Kidney capillary endothelial cell (primary cell): ENCODE measurements around the gene NDUFAB1.
"Not testable (repeated sequence)": the region's sequence is repeated elsewhere in the genome, so short reads cannot be mapped to it uniquely, and the experiment has no call there.

ENCODE experiments used
- DNase-seq: peaks from one replicate; pipeline ENCODE4 v3.0.0-alpha.2; 2018; ENCODE audit warnings: low spot score

NDUFAB1 gene

GRCh38 chr16:23584186-23585076 lies 11.7 kb downstream of the NDUFAB1 start:
- no peak for DNase-seq

GRCh38 chr16:23583271-23583670 lies 12.8 kb downstream of the NDUFAB1 start:
- DNase-seq: not testable (repeated sequence)

GRCh38 chr16:23581764-23582163 lies 14.4 kb downstream of the NDUFAB1 start:
- no peak for DNase-seq

GRCh38 chr16:23580391-23580790 lies 15.7 kb downstream of the NDUFAB1 start:
- no peak for DNase-seq

- no peak for DNase-seq
Measured at GRCh38 chr16:23579371-23579770, 16.7 kb downstream of the NDUFAB1 start.

- peak; percentile 56 for DNase-seq
Measured at GRCh38 chr16:23578101-23578830, 17.9 kb downstream of the NDUFAB1 start.

GRCh38 chr16:23577493-23577892 lies 18.6 kb downstream of the NDUFAB1 start:
- no peak for DNase-seq

- no peak for DNase-seq
Measured at GRCh38 chr16:23575834-23576233, 20.3 kb downstream of the NDUFAB1 start.

- DNase-seq: no peak
Measured at GRCh38 chr16:23573817-23574216, 22.3 kb downstream of the NDUFAB1 start.

GRCh38 chr16:23572394-23572793 lies 23.7 kb downstream of the NDUFAB1 start:
- DNase-seq: no peak

- no peak for DNase-seq
Measured at GRCh38 chr16:23571895-23572294, 24.2 kb downstream of the NDUFAB1 start.

GRCh38 chr16:23570992-23571632 lies 25.0 kb downstream of the NDUFAB1 start:
- no peak for DNase-seq

- no peak for DNase-seq
Measured at GRCh38 chr16:23567602-23568001, 28.5 kb downstream of the NDUFAB1 start.

- no peak for DNase-seq
Measured at GRCh38 chr16:23566724-23567123, 29.4 kb downstream of the NDUFAB1 start.

GRCh38 chr16:23564575-23565363 lies 31.3 kb downstream of the NDUFAB1 start:
- peak; percentile 51 for DNase-seq

GRCh38 chr16:23563186-23563585 lies 32.9 kb downstream of the NDUFAB1 start:
- DNase-seq: no peak

GRCh38 chr16:23562505-23562904 lies 33.6 kb downstream of the NDUFAB1 start:
- no peak for DNase-seq

GRCh38 chr16:23561586-23561985 lies 34.5 kb downstream of the NDUFAB1 start:
- no peak for DNase-seq

GRCh38 chr16:23557779-23558702 lies 38.1 kb downstream of the NDUFAB1 start:
- DNase-seq: no peak

GRCh38 chr16:23556881-23557778 lies 39.0 kb downstream of the NDUFAB1 start, which contains the start of the genes EARS2 and UBFD1:
EARS2 (minus strand) TSS chr16:23557350; CDS start chr16:23557343, 7 bp downstream.
UBFD1 (plus strand) TSS chr16:23557727; CDS start chr16:23557743, 16 bp downstream.
- peak; percentile 97 for DNase-seq
